Ascending aorta (tissue), 2 donors: ENCODE data around the gene LMO1. TPM values are rescaled to one million over a fixed set of nuclear protein-coding genes. Genes with fewer than 3 reads are reported as not detected.

Source experiments
- DNase-seq, 2 donors: peaks; one replicate each; pipeline ENCODE4 v3.0.0-alpha.2; 2019; ENCODE audit warnings: low spot score in 2 of 2
- H3K27ac ChIP-seq, 2 donors: fragments of 200-600 bp; sonication (generic); one replicate each; pipeline ENCODE4 v1.5.1; 2016 to 2017; ENCODE audit warnings: mild to moderate bottlenecking in 1 of 2
- H3K27me3 ChIP-seq: fragments of 200-600 bp; sonication (generic); one replicate; pipeline ENCODE4 v1.5.1; 2017
- H3K36me3 ChIP-seq, 2 donors: fragments of 200-600 bp; sonication (generic); one replicate each; pipeline ENCODE4 v1.5.1; 2016
- H3K4me1 ChIP-seq, 2 donors: fragments of 200-600 bp; sonication (generic); one replicate each; pipeline ENCODE4 v1.5.1; 2016 to 2017; ENCODE audit warnings: mild to moderate bottlenecking in 1 of 2
- H3K4me3 ChIP-seq, 2 donors: fragments of 200-600 bp; sonication (generic); one replicate each; pipeline ENCODE4 v1.5.1; 2016 to 2017; ENCODE audit warnings: mild to moderate bottlenecking in 1 of 2
- H3K9me3 ChIP-seq, 2 donors: fragments of 200-600 bp; sonication (generic); one replicate each; pipeline ENCODE4 v1.5.1; 2016
- CTCF ChIP-seq, 3 experiments: fragments of 200-600 bp in 2 of 3; fragments of 450-650 bp in 1 of 3; sonication (generic) in 2 of 3; IDR thresholded peaks; one replicate each; pipeline ENCODE4 v1.5.1; 2016 to 2019; ENCODE audit warnings: antibody characterized with exemption in 3 of 3, mild to moderate bottlenecking in 1 of 3, moderate library complexity in 1 of 3
- intact Hi-C: fragments of 100-400 bp; cut with DNase I; formaldehyde crosslinking; loops from one replicate; pipeline ENCODE4 v1.15.1; 2023
- total RNA-seq: library from RNA; depleted of rRNA; stranded (reverse); fragments of >200 nt; gene quantifications from one replicate; pipeline ENCODE4 v1.1.0, GENCODE V29; 2016

The LMO1 gene
- total RNA-seq, 1 donor from 2014 or later, result not detected

GRCh38 chr11:8291421-8292350, 28.0 kb upstream of the LMO1 start:
- Histone ChIP-seq H3K9me3 (no peaks in the 10 kb centered on the region), H3K36me3 (no peaks in the 10 kb centered on the region), H3K4me1 (no peaks in the 10 kb centered on the region), H3K27ac (no peak overlapping the region), H3K4me3 (no peak overlapping the region), H3K27me3 (no peaks in the 10 kb centered on the region)
- intact Hi-C loops, result no loop called here
- no peak for TF ChIP-seq CTCF (IDR thresholded peaks at IDR 0.05)
- peak in 1 of 2 donors; percentile 53 for DNase-seq

- H3K27me3 ChIP-seq, result no peaks in the 10 kb centered on the region
- TF ChIP-seq CTCF (IDR thresholded peaks at IDR 0.05), result no peak
- no peaks in the 10 kb centered on the region for H3K4me1 ChIP-seq
- no peaks in the 10 kb centered on the region for H3K9me3 ChIP-seq
- no peaks in the 10 kb centered on the region for H3K36me3 ChIP-seq
- intact Hi-C loops, result no loop called here
- H3K27ac ChIP-seq, result no peak overlapping the region
- no peak overlapping the region for H3K4me3 ChIP-seq
- DNase-seq, result peak in 1 of 2 donors; percentile 43
Observed at GRCh38 chr11:8290081-8290810, 26.6 kb upstream of the LMO1 start.

- Histone ChIP-seq H3K4me3 (no peak overlapping the region), H3K4me1 (no peaks in the 10 kb centered on the region), H3K27ac (no peak overlapping the region), H3K36me3 (no peaks in the 10 kb centered on the region), H3K27me3 (no peaks in the 10 kb centered on the region), H3K9me3 (no peaks in the 10 kb centered on the region)
- intact Hi-C loops, result no loop called here
- peak in 1 of 2 donors; percentile 47 for DNase-seq
- TF ChIP-seq CTCF (IDR thresholded peaks at IDR 0.05), result no peak
Observed at GRCh38 chr11:8289492-8289918, 25.8 kb upstream of the LMO1 start.

GRCh38 chr11:8288824-8289491, 25.3 kb upstream of the LMO1 start:
- Histone ChIP-seq H3K27ac (no peak overlapping the region), H3K9me3 (no peaks in the 10 kb centered on the region), H3K27me3 (no peaks in the 10 kb centered on the region), H3K36me3 (no peaks in the 10 kb centered on the region), H3K4me3 (no peak overlapping the region), H3K4me1 (no peaks in the 10 kb centered on the region)
- intact Hi-C loops, result no loop called here
- no peak for TF ChIP-seq CTCF (IDR thresholded peaks at IDR 0.05)
- peak in 1 of 2 donors; percentile 11 for DNase-seq

GRCh38 chr11:8288166-8288772, 24.6 kb upstream of the LMO1 start:
- H3K27me3 ChIP-seq, result no peaks in the 10 kb centered on the region
- intact Hi-C loops, result no loop called here
- no peak for TF ChIP-seq CTCF (IDR thresholded peaks at IDR 0.05)
- no peaks in the 10 kb centered on the region for H3K9me3 ChIP-seq
- H3K4me3 ChIP-seq, result no peak overlapping the region
- H3K36me3 ChIP-seq, result no peaks in the 10 kb centered on the region
- no peak overlapping the region for H3K27ac ChIP-seq
- peaks cover 0 to 1% of the 10 kb centered on the region in 2 donors for H3K4me1 ChIP-seq
- DNase-seq, result peak in 1 of 2 donors; percentile 19
